Mesenchymal stem cell (in vitro differentiated cells and primary cell): Measurements from ENCODE around the gene RAX.

Source experiments
- DNase-seq: peaks from one replicate; pipeline ENCODE4 v3.0.0-alpha.2; 2013
- H2AFZ ChIP-seq: one replicate; pipeline ENCODE4 v1.6.1; 2013; ENCODE audit warnings: low read depth, mild to moderate bottlenecking, control low read depth, inconsistent platforms, low read length, moderate library complexity
- H2AK5ac ChIP-seq: 2 replicates; pipeline ENCODE4 v1.6.1; 2013; ENCODE audit warnings: low read length, moderate library complexity, mild to moderate bottlenecking, inconsistent platforms; ENCODE audit not compliant: severe bottlenecking
- H2BK120ac ChIP-seq: one replicate; pipeline ENCODE4 v1.6.1; 2013; ENCODE audit warnings: low read depth, mild to moderate bottlenecking, inconsistent platforms, low read length, moderate library complexity
- H2BK12ac ChIP-seq, 2 experiments: one replicate each; pipeline ENCODE4 v1.6.1; 2013; ENCODE audit warnings: inconsistent platforms in 2 of 2, low read length in 2 of 2, mild to moderate bottlenecking in 2 of 2, moderate library complexity in 2 of 2, control low read depth in 1 of 2
- H2BK15ac ChIP-seq: one replicate; pipeline ENCODE4 v1.6.1; 2013; ENCODE audit warnings: mild to moderate bottlenecking, low read depth, inconsistent platforms; ENCODE audit not compliant: poor library complexity, severe bottlenecking
- H2BK5ac ChIP-seq: 2 replicates; pipeline ENCODE4 v1.6.1; 2013; ENCODE audit warnings: low read depth, mild to moderate bottlenecking, low read length, control low read depth, inconsistent platforms; ENCODE audit not compliant: poor library complexity, severe bottlenecking
- H3K14ac ChIP-seq, 2 experiments: one replicate each; pipeline ENCODE4 v1.6.1; 2013; ENCODE audit warnings: inconsistent platforms in 2 of 2, low read length in 2 of 2, control low read depth in 1 of 2, mild to moderate bottlenecking in 1 of 2, moderate library complexity in 1 of 2
- H3K18ac ChIP-seq, 2 experiments: one replicate each; pipeline ENCODE4 v1.6.1; 2013; ENCODE audit warnings: inconsistent platforms in 2 of 2, low read length in 2 of 2, control low read depth in 1 of 2, low read depth in 1 of 2, mild to moderate bottlenecking in 1 of 2
- H3K23ac ChIP-seq, 2 experiments: one replicate each; pipeline ENCODE4 v1.6.1; 2013; ENCODE audit warnings: inconsistent platforms in 2 of 2, low read length in 2 of 2, mild to moderate bottlenecking in 2 of 2, moderate library complexity in 2 of 2, control low read depth in 1 of 2
- H3K27ac ChIP-seq: 2 replicates; pipeline ENCODE4 v1.5.1; 2013; ENCODE audit warnings: mild to moderate bottlenecking, moderate library complexity, low read length, control low read depth, inconsistent platforms; ENCODE audit not compliant: poor library complexity, severe bottlenecking
- H3K27me3 ChIP-seq, 2 experiments: 2 replicates each; pipeline versions ENCODE4 v1.6.1 to v1.7.0; 2013; ENCODE audit warnings: low read length in 2 of 2, mild to moderate bottlenecking in 2 of 2, moderate library complexity in 2 of 2, control low read depth in 1 of 2, inconsistent platforms in 1 of 2; ENCODE audit not compliant: control insufficient read depth in 1 of 2, insufficient read depth in 1 of 2
- H3K36me3 ChIP-seq, 2 experiments: 2 replicates each; pipeline versions ENCODE4 v1.6.1 to v1.7.0; 2013; ENCODE audit warnings: low read length in 2 of 2, control low read depth in 1 of 2, inconsistent platforms in 1 of 2, low read depth in 1 of 2, mild to moderate bottlenecking in 1 of 2; ENCODE audit not compliant: insufficient read depth in 2 of 2, control insufficient read depth in 1 of 2
- H3K4ac ChIP-seq, 2 experiments: one replicate each; pipeline ENCODE4 v1.6.1; 2013; ENCODE audit warnings: inconsistent platforms in 2 of 2, low read length in 2 of 2, mild to moderate bottlenecking in 2 of 2, moderate library complexity in 2 of 2, control low read depth in 1 of 2, low read depth in 1 of 2
- H3K4me1 ChIP-seq: 2 replicates; pipeline ENCODE4 v1.6.1; 2013; ENCODE audit warnings: low read depth, low read length, control low read depth; ENCODE audit not compliant: control insufficient read depth, insufficient read depth
- H3K4me2 ChIP-seq: 2 replicates; pipeline ENCODE4 v1.6.1; 2013; ENCODE audit warnings: low read length, mild to moderate bottlenecking, inconsistent platforms; ENCODE audit not compliant: poor library complexity, severe bottlenecking
- H3K4me3 ChIP-seq, 2 experiments: 2 replicates each; pipeline versions ENCODE4 v1.5.1 to v1.7.0; 2013; ENCODE audit warnings: low read length in 2 of 2, mild to moderate bottlenecking in 2 of 2, control low read depth in 1 of 2, low read depth in 1 of 2; ENCODE audit not compliant: insufficient read depth in 1 of 2
- H3K79me1 ChIP-seq: replicated peaks from 2 replicates; pipeline ENCODE4 v1.6.1; 2013; ENCODE audit warnings: mild to moderate bottlenecking, control low read depth, low read length, inconsistent platforms; ENCODE audit not compliant: poor library complexity, severe bottlenecking
- H3K9ac ChIP-seq: 2 replicates; pipeline ENCODE4 v1.7.0; 2013; ENCODE audit warnings: mild to moderate bottlenecking, low read length, moderate library complexity
- H3K9me3 ChIP-seq: 2 replicates; pipeline ENCODE4 v1.7.0; 2013; ENCODE audit warnings: mild to moderate bottlenecking, low read length; ENCODE audit not compliant: control insufficient read depth
- H4K8ac ChIP-seq: one replicate; pipeline ENCODE4 v1.6.1; 2013; ENCODE audit warnings: inconsistent platforms, mild to moderate bottlenecking, low read length, moderate library complexity
- H4K91ac ChIP-seq: one replicate; pipeline ENCODE4 v1.6.1; 2013; ENCODE audit warnings: mild to moderate bottlenecking, low read length, inconsistent platforms
- WGBS: methylation state at CpG from one replicate; pipeline ENCODE4 v1.1.7; 2013; ENCODE audit warnings: mixed read lengths; 5-methylcytosine and 5-hydroxymethylcytosine counted together

The RAX gene

GRCh38 chr18:59270689-59271257 is 2.5 kb downstream of the RAX start:
- H2AK5ac ChIP-seq = no peak overlapping the region
- no peak overlapping the region for H3K23ac ChIP-seq
- no CpG with 5 or more reads among the region's 4 CpGs for WGBS
- peaks cover 29% of the 10 kb centered on the region for H3K4me1 ChIP-seq
- no peak overlapping the region for H2BK120ac ChIP-seq
- peaks cover 95 to 98% of the 10 kb centered on the region in 2 experiments for H3K27me3 ChIP-seq
- H3K9ac ChIP-seq = no peak overlapping the region
- H3K4me2 ChIP-seq = no peak overlapping the region
- no peak overlapping the region for H2BK5ac ChIP-seq
- no peak overlapping the region for H3K4me3 ChIP-seq
- no peak overlapping the region for H3K4ac ChIP-seq
- DNase-seq = no peak
- H4K8ac ChIP-seq = no peak overlapping the region
- H3K9me3 ChIP-seq = no peaks in the 10 kb centered on the region
- H3K14ac ChIP-seq = no peak overlapping the region
- no peaks in the 10 kb centered on the region for H3K36me3 ChIP-seq
- no peak overlapping the region for H4K91ac ChIP-seq
- no peak overlapping the region for H2BK15ac ChIP-seq
- H3K18ac ChIP-seq = no peak overlapping the region
- no peak overlapping the region for H3K27ac ChIP-seq
- H2BK12ac ChIP-seq = no peak overlapping the region
- no peak overlapping the region for H2AFZ ChIP-seq
- H3K79me1 ChIP-seq = no peaks in the 10 kb centered on the region

GRCh38 chr18:59269563-59270119 is 3.6 kb downstream of the RAX start:
- peak overlapping the region in 1 of 2 experiments; percentile 93 for H3K14ac ChIP-seq
- H3K9me3 ChIP-seq = no peaks in the 10 kb centered on the region
- no peak overlapping the region for H3K23ac ChIP-seq
- H3K79me1 ChIP-seq = no peaks in the 10 kb centered on the region
- no peak overlapping the region for H2BK5ac ChIP-seq
- no peak overlapping the region for H3K27ac ChIP-seq
- no peak overlapping the region for H3K18ac ChIP-seq
- H3K9ac ChIP-seq = no peak overlapping the region
- H3K4me3 ChIP-seq = no peak overlapping the region
- no peak overlapping the region for H2BK120ac ChIP-seq
- no peaks in the 10 kb centered on the region for H3K36me3 ChIP-seq
- H3K4me1 ChIP-seq = peaks cover 31% of the 10 kb centered on the region
- H3K27me3 ChIP-seq = peaks cover 95 to 98% of the 10 kb centered on the region in 2 experiments
- no peak overlapping the region for H4K91ac ChIP-seq
- WGBS = 3% methylated on average over 16 of the region's 17 CpGs
- no peak overlapping the region for H3K4ac ChIP-seq
- no peak overlapping the region for H2BK15ac ChIP-seq
- DNase-seq = no peak
- no peak overlapping the region for H4K8ac ChIP-seq
- no peak overlapping the region for H2AK5ac ChIP-seq
- no peak overlapping the region for H2BK12ac ChIP-seq
- no peak overlapping the region for H2AFZ ChIP-seq
- H3K4me2 ChIP-seq = no peak overlapping the region

- WGBS = 3% methylated on average over 55 of the region's 90 CpGs
- H2BK5ac ChIP-seq = no peak overlapping the region
- H3K9ac ChIP-seq = no peak overlapping the region
- H3K9me3 ChIP-seq = no peaks in the 10 kb centered on the region
- H4K8ac ChIP-seq = no peak overlapping the region
- no peak overlapping the region for H3K27ac ChIP-seq
- H2BK120ac ChIP-seq = no peak overlapping the region
- no peaks in the 10 kb centered on the region for H3K36me3 ChIP-seq
- H3K4ac ChIP-seq = no peak overlapping the region
- H3K4me1 ChIP-seq = peaks cover 30% of the 10 kb centered on the region
- H3K14ac ChIP-seq = peak overlapping the region in 1 of 2 experiments; percentile 93
- H2BK15ac ChIP-seq = no peak overlapping the region
- peak overlapping the region; percentile 61 for H3K4me2 ChIP-seq
- DNase-seq = peak; percentile 18
- no peak overlapping the region for H2BK12ac ChIP-seq
- no peak overlapping the region for H3K18ac ChIP-seq
- peak overlapping the region in 1 of 2 experiments; percentile 43 for H3K4me3 ChIP-seq
- peak overlapping the region; percentile 67 for H2AFZ ChIP-seq
- H3K27me3 ChIP-seq = peaks cover 95 to 98% of the 10 kb centered on the region in 2 experiments
- peak overlapping the region; percentile 4 for H4K91ac ChIP-seq
- H3K23ac ChIP-seq = no peak overlapping the region
- no peaks in the 10 kb centered on the region for H3K79me1 ChIP-seq
- H2AK5ac ChIP-seq = no peak overlapping the region
Observed at GRCh38 chr18:59268721-59269562, 4.3 kb downstream of the RAX start.

DNA sequence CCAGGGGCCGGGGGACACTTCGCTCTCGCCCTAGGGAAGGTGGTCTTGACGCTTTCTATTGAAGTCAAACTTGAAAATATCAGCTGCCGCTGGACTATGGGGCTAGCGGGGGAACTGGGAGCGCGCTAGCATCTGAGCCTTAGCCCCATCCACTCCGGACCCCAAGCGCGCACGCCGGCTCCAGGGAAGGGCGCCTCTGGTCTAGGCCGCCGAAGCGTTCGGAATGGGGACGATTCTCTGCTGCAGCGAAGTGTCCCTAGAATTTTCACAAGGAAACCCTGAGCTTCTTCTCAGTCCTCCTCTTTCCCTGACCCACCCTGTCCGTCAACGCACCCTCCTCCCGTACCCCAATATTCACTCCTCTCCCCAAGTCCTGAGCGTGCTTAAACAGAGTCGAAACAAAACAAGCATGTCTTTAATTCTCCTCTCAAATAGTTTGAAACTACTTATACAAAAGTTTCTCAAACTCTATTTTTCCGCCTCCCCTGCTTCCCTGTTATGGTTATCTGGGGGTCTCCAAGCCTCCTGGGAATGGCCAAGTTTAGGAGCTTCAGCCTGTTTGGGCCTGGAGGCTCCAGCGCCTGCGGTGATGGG is 5.0 kb downstream of the RAX start:
- H2AFZ ChIP-seq = no peak overlapping the region
- H2AK5ac ChIP-seq = no peak overlapping the region
- H3K18ac ChIP-seq = no peak overlapping the region
- no peak overlapping the region for H2BK5ac ChIP-seq
- peaks cover 95 to 98% of the 10 kb centered on the region in 2 experiments for H3K27me3 ChIP-seq
- H3K27ac ChIP-seq = no peak overlapping the region
- H4K91ac ChIP-seq = no peak overlapping the region
- H3K9ac ChIP-seq = no peak overlapping the region
- no peak overlapping the region for H2BK12ac ChIP-seq
- no peak overlapping the region for H3K4me2 ChIP-seq
- H3K4me3 ChIP-seq = peak overlapping the region in 1 of 2 experiments; percentile 29
- no peak overlapping the region for H3K4ac ChIP-seq
- no peak overlapping the region for H3K23ac ChIP-seq
- H3K79me1 ChIP-seq = no peaks in the 10 kb centered on the region
- H2BK120ac ChIP-seq = no peak overlapping the region
- DNase-seq = no peak
- no peaks in the 10 kb centered on the region for H3K36me3 ChIP-seq
- H3K14ac ChIP-seq = no peak overlapping the region
- peaks cover 23% of the 10 kb centered on the region for H3K4me1 ChIP-seq
- H3K9me3 ChIP-seq = no peaks in the 10 kb centered on the region
- H4K8ac ChIP-seq = no peak overlapping the region
- 19% methylated on average over 28 of the region's 28 CpGs for WGBS
- H2BK15ac ChIP-seq = no peak overlapping the region
